GM18870 (cell line): ENCODE data around the gene FBXO8.
"Not testable (repeated sequence)": the region's sequence is repeated elsewhere in the genome, so short reads cannot be mapped to it uniquely, and the experiment has no call there.

Experiments
- ATAC-seq: cut with Tn5 transposase; IDR thresholded peaks from one replicate; pipeline ENCODE4 v1.9.1; 2021; ENCODE audit warnings: moderate library complexity; ENCODE audit not compliant: unreplicated experiment

The FBXO8 gene

GRCh38 chr4:174283507-174284471 is at the start of gene FBXO8, which contains the start of gene CEP44:
FBXO8 (minus strand) TSS chr4:174283667; CDS start chr4:174263092, 20,575 bp downstream.
CEP44 (plus strand) TSS chr4:174283911; CDS start chr4:174299122, 15,211 bp downstream.
- ATAC-seq = peak; percentile 58

GRCh38 chr4:174332741-174333493 is 49.5 kb upstream of the FBXO8 start:
- ATAC-seq = no peak

GRCh38 chr4:174324725-174325124 is 41.3 kb upstream of the FBXO8 start:
- no peak for ATAC-seq

GRCh38 chr4:174324236-174324635 is 40.8 kb upstream of the FBXO8 start:
- ATAC-seq = no peak

- ATAC-seq = no peak
Observed at GRCh38 chr4:174320494-174321199, 37.2 kb upstream of the FBXO8 start.

GRCh38 chr4:174318829-174319764 is 35.6 kb upstream of the FBXO8 start:
- no peak for ATAC-seq

- no peak for ATAC-seq
Observed at GRCh38 chr4:174317531-174317930, 34.1 kb upstream of the FBXO8 start.

GRCh38 chr4:174316954-174317353 is 33.5 kb upstream of the FBXO8 start:
- no peak for ATAC-seq

- ATAC-seq = no peak
Observed at GRCh38 chr4:174316546-174316945, 33.1 kb upstream of the FBXO8 start.

GRCh38 chr4:174314770-174315169 is 31.3 kb upstream of the FBXO8 start:
- ATAC-seq = no peak

GRCh38 chr4:174314274-174314673 is 30.8 kb upstream of the FBXO8 start:
- no peak for ATAC-seq

GRCh38 chr4:174312993-174313392 is 29.5 kb upstream of the FBXO8 start:
- ATAC-seq = no peak

- ATAC-seq = peak; percentile 81
Observed at GRCh38 chr4:174307694-174308093, 24.2 kb upstream of the FBXO8 start.

GRCh38 chr4:174305961-174306360 is 22.5 kb upstream of the FBXO8 start:
- ATAC-seq = no peak

GRCh38 chr4:174304664-174305063 is 21.2 kb upstream of the FBXO8 start:
- no peak for ATAC-seq

GRCh38 chr4:174303687-174304086 is 20.2 kb upstream of the FBXO8 start:
- ATAC-seq = no peak

- ATAC-seq = not testable (repeated sequence)
Observed at GRCh38 chr4:174295142-174295541, 11.7 kb upstream of the FBXO8 start.

- ATAC-seq = not testable (repeated sequence)
Observed at GRCh38 chr4:174294641-174295040, 11.2 kb upstream of the FBXO8 start.

GRCh38 chr4:174292473-174292872 is 9.0 kb upstream of the FBXO8 start:
- no peak for ATAC-seq

GRCh38 chr4:174286870-174287269 is 3.4 kb upstream of the FBXO8 start:
- no peak for ATAC-seq
